Head of caudate nucleus (tissue), 42 donors: ENCODE data around the gene ZBTB7A.

Experiments used
- DNase-seq, 42 donors: peaks; one replicate each; pipeline versions ENCODE4 v3.0.0 to v3.0.0-alpha.2; 2020 to 2021; ENCODE audit warnings: mixed read lengths in 7 of 42
- intact Hi-C: fragments of 100-400 bp; cut with DNase I; formaldehyde crosslinking; loops from one replicate; pipeline ENCODE4 v1.15.0; 2022

ZBTB7A gene

DNA sequence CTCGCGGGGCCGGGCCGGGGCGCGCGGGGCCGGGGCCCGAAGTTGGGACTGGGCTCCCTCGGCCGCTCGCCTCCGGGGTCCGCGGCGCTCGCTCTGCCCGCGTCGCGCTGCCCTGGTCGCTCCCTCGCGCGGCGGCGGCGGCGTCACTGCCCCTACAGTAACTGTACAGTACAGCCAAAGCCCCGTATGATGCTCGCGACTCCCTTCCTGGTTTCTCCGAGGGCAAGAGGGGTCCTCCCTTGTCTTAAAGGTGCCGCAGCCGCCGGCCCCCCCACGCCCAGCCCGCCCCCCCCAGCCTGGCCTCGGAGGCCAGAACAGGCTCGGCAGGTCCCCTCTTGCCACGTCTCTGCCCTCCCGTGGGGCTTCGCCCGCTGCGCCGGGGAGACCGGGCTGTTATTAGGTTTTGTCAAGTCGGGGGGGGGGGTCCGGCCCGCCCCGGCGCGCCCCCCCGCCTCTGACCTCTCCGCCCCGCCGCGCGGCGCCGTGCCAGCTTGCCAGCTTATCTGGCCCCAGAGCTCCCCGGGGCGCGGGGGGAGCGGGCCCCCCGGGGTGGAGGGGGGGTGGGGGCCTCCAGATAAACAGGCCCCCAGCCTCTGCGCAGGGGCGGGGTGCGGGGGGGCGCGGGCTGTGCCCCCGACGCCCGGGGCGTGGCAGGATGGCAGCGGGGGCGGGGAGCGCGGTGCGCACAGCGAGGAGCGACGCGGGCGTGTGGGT lies at the start of gene ZBTB7A:
TSS of gene ZBTB7A (minus strand) at position 218 of the 714 bp plus-strand sequence. CDS start 11,667 bp downstream, outside the sequence.
- intact Hi-C loops, result loop anchor here (5.0 kb wide), 2 partner anchors 55 to 80 kb away; partner anchors contain the start of genes EEF2 and MAP2K2
- DNase-seq, result peak; percentile 51 to 89 (median 74)

- peak in 26 of 42 donors; percentile 19 to 74 (median 44) for DNase-seq
Observed at GRCh38 chr19:4115818-4116385, 49.2 kb upstream of the ZBTB7A start.

GRCh38 chr19:4115050-4115817 lies 48.5 kb upstream of the ZBTB7A start:
- DNase-seq, result peak; percentile 47 to 94 (median 78)
- intact Hi-C loops, result no loop called here

More at GRCh38 chr19:4115818-4116385, 49.2 kb upstream of the ZBTB7A start:
- intact Hi-C loops, result no loop called here

DNA sequence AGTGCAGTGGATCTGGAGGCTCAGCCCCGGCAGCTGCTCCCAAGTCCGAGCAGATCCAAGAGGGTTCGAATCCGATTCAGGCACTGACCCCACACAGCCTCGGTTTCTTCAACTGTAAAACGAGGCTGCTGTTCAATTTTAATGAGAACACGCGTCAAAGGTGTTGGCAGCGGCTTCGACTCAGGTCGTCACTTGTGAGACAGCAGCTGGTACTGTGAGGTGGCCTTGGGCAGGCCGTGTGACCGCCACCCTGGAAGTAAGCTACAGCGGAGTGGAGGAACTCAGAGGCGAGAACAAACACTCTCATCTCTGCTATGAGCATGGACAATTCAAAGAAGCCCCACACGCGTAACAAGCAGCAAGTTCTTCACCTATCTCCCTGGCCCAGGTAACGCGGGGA lies 47.5 kb upstream of the ZBTB7A start:
- intact Hi-C loops, result no loop called here
- no peak for DNase-seq

GRCh38 chr19:4113398-4114088 lies 46.8 kb upstream of the ZBTB7A start:
- intact Hi-C loops, result no loop called here
- no peak for DNase-seq

- DNase-seq, result no peak
Observed at GRCh38 chr19:4112367-4112766, 45.7 kb upstream of the ZBTB7A start.

GRCh38 chr19:4109626-4109945 lies 42.9 kb upstream of the ZBTB7A start:
- intact Hi-C loops, result no loop called here
- DNase-seq, result no peak

More at GRCh38 chr19:4112367-4112766, 45.7 kb upstream of the ZBTB7A start:
- intact Hi-C loops, result no loop called here

DNA sequence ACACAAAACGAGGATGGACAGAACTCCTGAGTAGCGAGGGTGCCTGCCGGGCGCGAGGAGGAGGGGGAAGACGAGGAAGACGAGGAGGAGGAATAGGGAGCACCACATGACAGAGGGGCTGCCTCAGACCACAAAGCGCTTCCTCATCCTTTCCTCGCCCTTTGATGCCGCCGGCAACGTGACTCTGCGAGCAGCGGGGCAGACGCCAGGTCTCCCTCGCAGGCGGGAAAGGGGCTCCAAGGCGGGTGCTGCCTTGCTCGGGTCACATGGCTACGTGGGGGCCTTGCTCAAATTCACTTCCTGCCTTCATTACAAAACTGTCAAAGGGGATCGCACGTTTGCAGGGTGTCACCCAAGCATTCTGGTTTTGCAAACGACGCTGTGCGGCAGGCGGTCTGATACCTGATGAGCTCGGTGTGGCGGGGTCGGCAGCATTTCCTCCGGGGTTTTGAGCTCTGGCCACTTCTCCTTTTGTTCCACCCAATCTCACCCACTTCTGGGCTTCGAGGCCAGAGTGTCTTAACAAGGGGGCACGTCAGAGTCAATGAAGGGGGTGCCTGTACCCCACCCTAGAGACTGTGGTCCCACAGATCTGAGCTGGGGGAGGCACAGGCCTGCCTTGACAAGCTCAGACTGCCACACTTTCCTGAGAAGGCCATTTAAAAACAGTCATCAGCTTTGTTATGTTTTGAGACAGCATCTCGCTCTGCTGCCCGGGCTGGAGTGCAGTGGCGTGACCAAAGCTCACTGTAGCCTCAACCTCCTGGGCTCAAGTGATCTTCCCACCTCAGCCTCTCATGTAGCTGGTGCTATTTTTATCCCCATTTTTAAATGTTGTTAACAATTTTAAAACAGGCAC lies 42.3 kb upstream of the ZBTB7A start:
- intact Hi-C loops, result no loop called here
- no peak for DNase-seq

DNA sequence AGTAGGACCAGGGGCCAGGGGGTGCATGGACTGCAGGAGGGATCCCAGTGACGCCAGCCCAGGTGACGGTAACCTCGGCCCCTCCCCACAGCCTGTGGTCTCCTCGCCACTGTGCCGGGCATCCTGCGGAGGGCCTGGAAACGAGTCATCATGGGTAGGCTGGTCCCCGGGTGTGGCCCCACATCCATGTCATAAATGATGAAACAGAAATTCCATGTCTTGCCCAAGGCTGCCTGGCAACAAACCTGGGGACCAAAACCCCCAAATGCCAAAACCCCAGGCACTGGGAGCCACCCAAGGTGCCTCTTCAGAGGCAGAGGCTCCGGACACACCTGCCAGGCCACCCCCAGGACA lies 36.4 kb upstream of the ZBTB7A start:
- intact Hi-C loops, result no loop called here
- DNase-seq, result no peak

DNA sequence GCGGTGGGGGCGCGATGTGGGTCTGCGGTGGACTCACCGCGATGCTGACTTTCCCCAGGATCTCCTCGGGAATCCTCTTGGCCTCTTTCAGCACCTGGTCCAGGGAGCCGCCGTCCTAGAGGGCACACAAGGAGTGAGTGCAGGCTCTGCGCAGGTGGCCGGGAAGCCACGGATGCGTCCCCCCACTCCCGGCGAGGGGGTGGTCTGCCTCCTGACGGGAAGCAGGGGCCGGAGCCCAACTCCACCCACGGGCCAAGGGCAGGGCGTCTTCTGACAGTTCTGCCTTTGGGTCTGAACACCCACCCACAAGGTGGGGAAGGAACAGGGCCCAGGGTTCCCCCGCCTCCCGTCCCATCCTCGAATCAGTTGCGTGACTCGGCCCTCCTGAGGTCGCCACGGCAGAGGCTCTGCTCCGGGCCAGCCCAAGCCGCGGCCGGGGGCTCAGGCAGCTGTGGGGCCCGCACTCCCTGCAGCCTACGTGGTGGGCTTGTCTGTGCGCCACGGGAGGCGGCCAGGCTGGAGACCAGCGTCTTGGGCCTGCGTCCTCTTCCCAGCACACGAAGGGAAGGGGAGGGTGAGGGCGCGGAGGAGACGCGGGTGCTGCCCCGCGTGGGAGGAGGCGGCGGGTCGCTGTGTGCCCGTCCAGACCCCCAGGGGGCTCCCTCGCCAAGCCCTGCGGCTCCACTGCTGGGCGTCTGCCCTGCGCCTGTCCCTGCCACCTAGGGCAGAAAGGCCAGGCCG lies 35.8 kb upstream of the ZBTB7A start:
- intact Hi-C loops, result no loop called here
- no peak for DNase-seq

- intact Hi-C loops, result no loop called here
- no peak for DNase-seq
Observed at GRCh38 chr19:4101496-4101770, 34.7 kb upstream of the ZBTB7A start.

GRCh38 chr19:4100647-4101495 lies 34.2 kb upstream of the ZBTB7A start:
- peak in 13 of 42 donors; percentile 31 to 70 (median 51) for DNase-seq
- intact Hi-C loops, result no loop called here

DNA sequence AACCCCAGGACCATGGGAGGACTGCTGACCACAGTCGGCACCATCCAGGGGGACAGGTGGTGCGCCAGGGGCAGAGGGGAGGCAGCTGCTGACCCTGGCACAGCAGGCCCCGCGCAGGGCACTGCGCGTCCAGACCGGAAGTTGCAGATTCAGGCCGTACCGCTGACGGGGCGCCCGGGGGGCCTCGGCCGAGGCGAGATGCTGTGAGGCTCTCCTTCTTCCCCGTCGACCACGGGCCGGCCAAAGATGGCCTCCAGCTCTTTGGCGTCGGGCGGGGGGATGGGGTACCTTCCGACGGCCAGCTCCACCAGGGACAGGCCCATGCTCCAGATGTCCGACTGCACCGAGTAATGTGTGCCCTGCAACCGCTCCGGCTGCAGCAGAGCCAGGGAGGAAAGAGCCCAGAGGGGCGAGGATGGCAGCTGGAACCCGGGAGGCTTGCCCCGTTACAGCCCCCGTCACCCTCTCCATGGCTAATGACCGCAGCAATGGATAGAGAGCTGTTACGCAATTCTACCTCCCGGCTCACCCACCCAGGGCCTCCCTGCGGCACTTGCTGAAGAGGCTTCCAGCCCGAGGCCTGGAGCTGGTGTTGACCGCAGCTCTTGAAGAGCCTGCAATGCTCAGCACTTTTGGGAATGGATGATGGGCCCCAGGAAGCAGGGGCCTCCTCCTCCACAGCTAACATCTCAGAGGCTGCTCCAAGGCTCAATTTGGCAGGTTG lies 32.5 kb upstream of the ZBTB7A start:
- intact Hi-C loops, result no loop called here

DNA sequence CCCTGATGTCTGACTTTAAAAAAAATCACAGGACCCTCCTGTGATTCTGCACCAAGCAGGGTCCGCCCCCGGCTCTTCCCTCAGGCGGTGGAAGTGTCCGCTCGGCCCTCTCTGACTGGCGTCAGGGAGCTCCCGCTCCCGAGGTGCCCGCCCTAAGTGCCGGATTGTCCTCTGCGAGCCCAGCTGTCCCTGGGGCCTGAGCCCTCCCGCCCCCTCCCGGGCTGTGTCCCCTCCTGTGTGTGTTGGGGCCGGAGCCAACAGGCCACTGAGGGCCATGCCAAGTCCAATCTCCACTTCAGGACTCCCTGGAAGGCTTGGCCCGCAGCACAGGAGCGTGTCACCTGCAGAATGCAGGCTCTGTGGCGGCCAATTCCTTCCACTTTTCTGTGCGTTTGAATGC lies 31.8 kb upstream of the ZBTB7A start:
- peak in 41 of 42 donors; percentile 13 to 75 (median 57) for DNase-seq
- intact Hi-C loops, result no loop called here

More for the DNA sequence above, 32.5 kb upstream of the ZBTB7A start:
- no peak for DNase-seq

DNA sequence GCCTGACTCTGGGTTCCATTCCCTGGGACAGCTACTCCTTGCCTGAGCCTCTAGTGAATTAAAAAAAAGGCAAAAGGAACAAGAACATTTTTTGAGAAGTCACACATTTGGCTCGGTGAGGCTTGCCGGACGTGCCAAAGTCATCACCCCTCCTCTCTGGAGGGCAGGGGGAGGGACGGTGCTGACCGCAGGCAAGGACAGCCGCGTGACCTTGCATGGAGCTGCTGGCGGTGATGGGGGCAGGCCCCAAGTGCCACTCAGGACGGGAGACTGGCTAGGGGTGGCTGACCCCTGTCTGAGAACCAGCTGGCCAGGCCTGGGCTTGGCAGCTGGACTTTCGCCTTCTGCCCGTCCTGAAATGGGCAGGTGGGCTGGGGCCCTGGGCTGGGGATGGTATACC lies 30.8 kb upstream of the ZBTB7A start:
- intact Hi-C loops, result no loop called here
- DNase-seq, result peak in 1 of 42 donors; percentile 26

DNA sequence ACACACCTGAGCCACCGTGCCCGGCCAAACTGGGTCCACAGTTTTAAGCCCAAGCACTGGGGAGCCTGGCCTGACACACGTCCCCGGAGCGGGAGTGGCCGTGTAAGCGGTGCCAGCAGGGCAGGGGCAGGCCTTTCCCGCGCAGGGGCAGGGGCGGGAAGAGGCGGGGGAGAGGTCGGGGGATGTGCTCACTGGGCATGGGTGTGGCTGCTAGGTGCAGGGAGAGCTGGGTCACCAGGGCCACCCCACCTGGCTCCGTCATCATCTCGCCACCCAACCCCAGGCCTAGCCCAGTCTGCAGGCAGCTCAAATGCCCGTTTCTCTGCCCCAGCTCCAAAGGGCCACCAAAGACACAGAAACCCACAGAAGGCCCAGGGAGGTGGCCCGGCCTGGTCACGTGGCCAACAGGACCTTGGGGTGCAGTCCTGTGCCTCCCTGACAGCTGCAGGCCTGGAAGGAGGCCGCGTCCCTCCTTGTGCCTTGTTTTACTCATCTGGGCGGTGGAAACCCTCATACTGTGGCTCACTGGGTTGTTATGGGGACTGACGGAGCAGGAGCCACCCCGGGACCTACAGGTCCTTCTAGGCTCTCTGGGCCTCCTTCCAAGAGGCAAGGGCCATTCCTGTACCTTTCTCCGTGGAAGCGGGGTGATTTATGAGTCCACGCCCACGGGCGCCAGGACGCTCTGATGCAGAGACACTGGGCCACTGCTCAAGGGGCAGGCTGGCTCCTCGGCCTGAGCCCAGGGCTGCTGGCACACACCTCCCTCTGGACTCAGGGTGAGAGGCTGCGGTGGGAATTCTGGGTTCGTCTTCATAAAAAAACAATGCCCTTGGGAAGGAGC lies 29.6 kb upstream of the ZBTB7A start:
- DNase-seq, result no peak
- intact Hi-C loops, result no loop called here
